Calu3 (cell line): Measurements from ENCODE around the gene KRT33B. TPM values are rescaled to one million over a fixed set of nuclear protein-coding genes. Genes with fewer than 3 reads are reported as not detected.

Experiments
- BruUV-seq: library from RNA; stranded (reverse); fragments of 400-500 nt; replicated peaks from 2 replicates; lab custom pipeline; 2021; lab: Mats Ljungman, UMichigan
- CTCF ChIA-PET: fragments of 300-600 bp; sonication (Branson Sonifier 250); formaldehyde crosslinking; loops from one replicate; lab custom pipeline; 2022; ENCODE audit warnings: antibody characterized with exemption; lab: Charles Lee
- DNase-seq: peaks from one replicate; pipeline ENCODE4 v3.0.0; 2022
- H3K27ac Mint-ChIP-seq: one replicate; pipeline ENCODE4 v1.8.0; 2022; ENCODE audit warnings: mixed read lengths; ENCODE audit not compliant: unreplicated experiment
- H3K27me3 Mint-ChIP-seq: one replicate; pipeline ENCODE4 v1.8.0; 2022; ENCODE audit warnings: mixed read lengths; ENCODE audit not compliant: unreplicated experiment
- H3K36me3 Mint-ChIP-seq: one replicate; pipeline ENCODE4 v1.8.0; 2022; ENCODE audit warnings: mild to moderate bottlenecking, moderate library complexity, mixed read lengths; ENCODE audit not compliant: insufficient read depth, unreplicated experiment
- H3K4me1 Mint-ChIP-seq: one replicate; pipeline ENCODE4 v1.8.0; 2022; ENCODE audit warnings: mild to moderate bottlenecking, low read depth, mixed read lengths; ENCODE audit not compliant: unreplicated experiment
- H3K4me3 Mint-ChIP-seq: one replicate; pipeline ENCODE4 v1.8.0; 2022; ENCODE audit warnings: mild to moderate bottlenecking, low read depth, moderate library complexity, mixed read lengths; ENCODE audit not compliant: unreplicated experiment
- H3K9me3 Mint-ChIP-seq: one replicate; pipeline ENCODE4 v1.8.0; 2022; ENCODE audit warnings: low read depth, mixed read lengths; ENCODE audit not compliant: unreplicated experiment
- intact Hi-C: fragments of 100-400 bp; cut with micrococcal nuclease; formaldehyde crosslinking; loops from one replicate; pipeline ENCODE4 v1.10.0; 2022; ENCODE audit not compliant: unreplicated experiment
- total RNA-seq: library from RNA; stranded (reverse); gene quantifications from 2 replicates; pipeline ENCODE4 v1.2.3, GENCODE V29; 2022
- TF ChIP-seq, protein P1 (sequence below): fragments of 200-600 bp; IDR thresholded peaks from one replicate; pipeline ENCODE4 v1.8.0; 2022; ENCODE audit warnings: antibody characterized with exemption; ENCODE audit not compliant: unreplicated experiment

Gene KRT33B
- total RNA-seq, 1 experiment from 2014 or later: not detected

DNA sequence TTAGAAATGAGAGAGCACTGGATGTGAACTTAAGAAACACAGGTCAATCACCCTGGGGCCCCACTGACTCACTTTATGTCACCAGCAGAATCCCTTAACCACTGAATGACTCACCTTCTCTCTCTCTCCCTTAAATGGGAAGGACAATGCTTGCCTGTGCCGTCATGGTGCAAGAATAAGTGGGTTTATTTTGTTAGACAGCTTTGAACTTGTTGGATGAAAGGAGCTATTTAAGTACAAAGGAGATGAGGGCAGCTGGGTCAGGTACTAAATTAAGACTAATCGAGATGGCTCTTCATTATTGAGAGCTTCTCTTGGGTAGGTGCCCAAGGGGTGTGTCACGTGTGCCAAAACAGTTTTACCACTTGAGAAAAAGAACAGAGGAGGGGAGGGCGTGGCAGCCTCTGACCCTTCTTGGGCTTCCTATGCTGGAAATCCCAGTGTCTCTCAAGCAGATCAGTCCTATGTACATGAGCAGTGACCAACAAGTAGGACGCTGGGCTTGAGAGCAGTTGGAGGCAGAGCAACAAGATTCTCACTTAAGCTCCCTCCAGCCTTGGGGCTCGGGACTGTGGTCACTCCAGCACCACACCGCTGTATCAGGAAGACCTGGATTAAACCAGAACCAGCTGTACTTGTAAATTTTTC lies 34.5 kb upstream of the KRT33B start:
- CTCF ChIA-PET: interaction anchor here (0.6 to 4.6 kb wide), 25 partner anchors 9 to 495 kb away, joined by 3 to 48 read pairs (median 4); partner anchors contain the start of genes EIF1 and KRT19
- H3K27me3 Mint-ChIP-seq: no peaks in the 10 kb centered on the region
- H3K4me3 Mint-ChIP-seq: peak overlapping the region; percentile 12
- BruUV-seq: TSS peak; percentile 92
- TF ChIP-seq, protein P1, sequence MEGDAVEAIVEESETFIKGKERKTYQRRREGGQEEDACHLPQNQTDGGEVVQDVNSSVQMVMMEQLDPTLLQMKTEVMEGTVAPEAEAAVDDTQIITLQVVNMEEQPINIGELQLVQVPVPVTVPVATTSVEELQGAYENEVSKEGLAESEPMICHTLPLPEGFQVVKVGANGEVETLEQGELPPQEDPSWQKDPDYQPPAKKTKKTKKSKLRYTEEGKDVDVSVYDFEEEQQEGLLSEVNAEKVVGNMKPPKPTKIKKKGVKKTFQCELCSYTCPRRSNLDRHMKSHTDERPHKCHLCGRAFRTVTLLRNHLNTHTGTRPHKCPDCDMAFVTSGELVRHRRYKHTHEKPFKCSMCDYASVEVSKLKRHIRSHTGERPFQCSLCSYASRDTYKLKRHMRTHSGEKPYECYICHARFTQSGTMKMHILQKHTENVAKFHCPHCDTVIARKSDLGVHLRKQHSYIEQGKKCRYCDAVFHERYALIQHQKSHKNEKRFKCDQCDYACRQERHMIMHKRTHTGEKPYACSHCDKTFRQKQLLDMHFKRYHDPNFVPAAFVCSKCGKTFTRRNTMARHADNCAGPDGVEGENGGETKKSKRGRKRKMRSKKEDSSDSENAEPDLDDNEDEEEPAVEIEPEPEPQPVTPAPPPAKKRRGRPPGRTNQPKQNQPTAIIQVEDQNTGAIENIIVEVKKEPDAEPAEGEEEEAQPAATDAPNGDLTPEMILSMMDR: no peak
- H3K36me3 Mint-ChIP-seq: peaks cover 11% of the 10 kb centered on the region
- DNase-seq: peak; percentile 81
- peak overlapping the region; percentile 92 for H3K27ac Mint-ChIP-seq
- peaks cover 48% of the 10 kb centered on the region for H3K4me1 Mint-ChIP-seq
- no peaks in the 10 kb centered on the region for H3K9me3 Mint-ChIP-seq
- intact Hi-C loops: loop anchor here (5.0 kb wide), 2 partner anchors 42 to 497 kb away; no protein-coding TSS in a partner anchor

DNA sequence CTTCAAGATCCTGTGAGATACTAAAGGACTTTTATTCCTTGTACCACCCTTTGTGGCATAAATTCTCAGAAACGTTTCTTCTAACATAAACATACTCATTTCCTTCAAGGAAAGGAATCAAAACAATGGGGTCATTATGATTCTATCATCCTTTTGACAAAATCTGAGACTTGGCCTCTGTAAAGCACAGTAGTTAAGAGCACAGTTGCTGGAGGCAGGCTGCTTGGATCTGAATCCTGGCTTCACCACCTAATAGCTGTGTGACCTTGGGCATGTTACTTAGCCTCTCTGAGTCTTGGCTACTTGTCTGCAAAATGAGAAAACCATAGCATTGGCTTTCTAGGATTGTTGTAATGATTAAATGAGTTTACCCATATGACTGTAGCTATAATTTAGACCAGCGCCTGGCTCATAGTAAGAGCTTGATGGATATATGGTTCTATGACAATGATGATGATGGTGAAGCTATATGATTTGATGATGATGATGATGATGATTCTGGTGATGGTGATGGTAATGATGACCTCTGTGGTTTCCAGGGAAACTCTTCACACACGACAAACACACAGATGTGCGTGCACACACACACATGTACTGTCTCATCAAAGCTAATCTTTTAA lies 33.9 kb upstream of the KRT33B start:
- TF ChIP-seq, protein P1: no peak
- H3K4me3 Mint-ChIP-seq: peak overlapping the region; percentile 12
- H3K36me3 Mint-ChIP-seq: peaks cover 11% of the 10 kb centered on the region
- CTCF ChIA-PET: interaction anchor here (0.6 to 4.6 kb wide), 23 partner anchors 10 to 469 kb away, joined by 3 to 48 read pairs (median 4); partner anchors contain the start of gene KRT19
- peak; percentile 20 for DNase-seq
- H3K9me3 Mint-ChIP-seq: no peaks in the 10 kb centered on the region
- no TSS peak for BruUV-seq
- intact Hi-C loops: loop anchor here (5.0 kb wide), 2 partner anchors 41 to 496 kb away; no protein-coding TSS in a partner anchor
- no peaks in the 10 kb centered on the region for H3K27me3 Mint-ChIP-seq
- H3K4me1 Mint-ChIP-seq: peaks cover 51% of the 10 kb centered on the region
- peak overlapping the region; percentile 92 for H3K27ac Mint-ChIP-seq

DNA sequence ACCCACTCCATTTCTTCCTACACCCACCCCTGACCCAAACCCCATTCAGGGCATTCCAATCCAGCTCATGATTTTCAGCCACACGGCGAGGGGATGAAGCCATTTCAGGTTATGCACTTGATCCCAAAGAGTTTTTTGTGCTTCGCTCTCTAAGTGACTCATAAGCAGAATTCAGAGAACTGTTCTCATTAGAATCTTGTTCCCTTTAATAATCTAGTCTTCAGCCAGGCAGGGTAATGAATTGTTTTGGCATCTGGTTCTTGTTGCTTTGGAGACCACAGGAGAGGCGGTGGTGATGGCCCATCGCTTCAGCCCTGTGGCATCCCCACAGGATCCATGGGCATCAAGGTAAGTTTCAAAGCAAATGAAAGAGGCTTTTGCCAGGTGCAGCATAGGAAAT lies 32.5 kb upstream of the KRT33B start:
- peaks cover 11% of the 10 kb centered on the region for H3K36me3 Mint-ChIP-seq
- H3K9me3 Mint-ChIP-seq: no peaks in the 10 kb centered on the region
- H3K27ac Mint-ChIP-seq: peak overlapping the region; percentile 92
- no TSS peak for BruUV-seq
- DNase-seq: no peak
- no peaks in the 10 kb centered on the region for H3K27me3 Mint-ChIP-seq
- H3K4me3 Mint-ChIP-seq: no peak overlapping the region
- TF ChIP-seq, protein P1: no peak
- H3K4me1 Mint-ChIP-seq: peaks cover 51% of the 10 kb centered on the region
- intact Hi-C loops: loop anchor here (5.0 kb wide), 2 partner anchors 40 to 495 kb away; no protein-coding TSS in a partner anchor
- CTCF ChIA-PET: interaction anchor here (4.6 kb wide), 1 partner anchor 15 kb away, joined by 38 read pairs; no protein-coding TSS in a partner anchor

DNA sequence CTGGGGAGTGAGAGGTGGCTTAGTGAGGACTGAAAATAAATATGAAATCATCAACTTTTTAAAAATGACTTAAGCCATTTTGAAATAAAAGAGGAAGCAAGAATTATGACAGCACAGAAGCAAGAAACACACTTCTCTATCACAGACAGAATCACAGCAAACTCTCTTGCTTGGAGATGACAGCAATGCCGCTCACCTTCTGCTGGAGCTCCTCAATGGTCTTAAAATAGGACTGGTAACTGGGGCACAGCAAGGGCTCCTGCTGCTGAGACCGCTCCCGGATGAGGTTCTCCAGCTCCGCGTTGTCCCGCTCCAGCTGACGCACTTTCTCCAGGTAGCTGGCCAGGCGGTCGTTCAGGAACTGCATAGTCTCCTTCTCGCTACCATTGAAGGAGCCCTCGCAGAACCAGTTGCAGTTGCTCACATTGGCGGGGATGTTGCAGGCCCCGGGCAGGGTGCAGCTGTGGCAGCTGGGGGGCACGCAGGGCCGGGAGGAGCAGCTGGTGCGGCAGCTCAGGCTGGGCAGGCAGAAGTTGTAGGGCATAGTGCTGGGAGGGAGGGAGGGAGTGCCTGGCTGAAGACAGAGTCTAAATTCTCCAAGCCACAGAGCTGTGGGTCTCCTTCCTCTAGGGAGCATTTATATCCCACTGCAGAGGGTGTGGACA lies 27.5 kb upstream of the KRT33B start, which contains the start of gene KRT31:
Gene KRT31, minus strand, starts transcription at position 613 of the 665 bp plus-strand sequence. Its CDS starts 69 bp downstream, at position 544.
- no peaks in the 10 kb centered on the region for H3K36me3 Mint-ChIP-seq
- CTCF ChIA-PET: no interaction called here
- no peaks in the 10 kb centered on the region for H3K9me3 Mint-ChIP-seq

More for the DNA sequence above, 27.5 kb upstream of the KRT33B start, which contains the start of gene KRT31:
- Mint-ChIP-seq H3K4me1 (peaks cover 29% of the 10 kb centered on the region), H3K4me3 (no peak within 1 kb of the TSS), H3K27me3 (no peaks in the 10 kb centered on the region), H3K27ac (no peak within 1 kb of the TSS)
- no peak for DNase-seq
- intact Hi-C loops: no loop called here
- TF ChIP-seq, protein P1: no peak
- no TSS peak for BruUV-seq
